Gastroesophageal sphincter (tissue), 3 donors: ENCODE results near the gene ARMC12.

Experiments used
- EP300 ChIP-seq: sonication (generic); formaldehyde crosslinking; IDR thresholded peaks from one replicate; pipeline ENCODE4 v1.6.1; 2017; ENCODE audit warnings: antibody characterized with exemption, mild to moderate bottlenecking
- POLR2A ChIP-seq, 2 donors: fragments of 450-650 bp; IDR thresholded peaks; one replicate each; pipeline ENCODE4 v1.6.1; 2017; ENCODE audit warnings: antibody characterized with exemption in 2 of 2, mild to moderate bottlenecking in 2 of 2, moderate library complexity in 1 of 2
- POLR2AphosphoS5 ChIP-seq: sonication (generic); formaldehyde crosslinking; IDR thresholded peaks from one replicate; pipeline ENCODE4 v1.6.1; 2017; ENCODE audit warnings: antibody characterized with exemption
- TF ChIP-seq, protein P1 (sequence below), 4 experiments: fragments of 200-600 bp in 2 of 4; fragments of 450-650 bp in 2 of 4; sonication (generic) in 1 of 4; IDR thresholded peaks; one replicate each; pipeline ENCODE4 v1.5.1; 2017 to 2019; ENCODE audit warnings: antibody characterized with exemption in 4 of 4, mild to moderate bottlenecking in 2 of 4, moderate library complexity in 2 of 4

DNA sequence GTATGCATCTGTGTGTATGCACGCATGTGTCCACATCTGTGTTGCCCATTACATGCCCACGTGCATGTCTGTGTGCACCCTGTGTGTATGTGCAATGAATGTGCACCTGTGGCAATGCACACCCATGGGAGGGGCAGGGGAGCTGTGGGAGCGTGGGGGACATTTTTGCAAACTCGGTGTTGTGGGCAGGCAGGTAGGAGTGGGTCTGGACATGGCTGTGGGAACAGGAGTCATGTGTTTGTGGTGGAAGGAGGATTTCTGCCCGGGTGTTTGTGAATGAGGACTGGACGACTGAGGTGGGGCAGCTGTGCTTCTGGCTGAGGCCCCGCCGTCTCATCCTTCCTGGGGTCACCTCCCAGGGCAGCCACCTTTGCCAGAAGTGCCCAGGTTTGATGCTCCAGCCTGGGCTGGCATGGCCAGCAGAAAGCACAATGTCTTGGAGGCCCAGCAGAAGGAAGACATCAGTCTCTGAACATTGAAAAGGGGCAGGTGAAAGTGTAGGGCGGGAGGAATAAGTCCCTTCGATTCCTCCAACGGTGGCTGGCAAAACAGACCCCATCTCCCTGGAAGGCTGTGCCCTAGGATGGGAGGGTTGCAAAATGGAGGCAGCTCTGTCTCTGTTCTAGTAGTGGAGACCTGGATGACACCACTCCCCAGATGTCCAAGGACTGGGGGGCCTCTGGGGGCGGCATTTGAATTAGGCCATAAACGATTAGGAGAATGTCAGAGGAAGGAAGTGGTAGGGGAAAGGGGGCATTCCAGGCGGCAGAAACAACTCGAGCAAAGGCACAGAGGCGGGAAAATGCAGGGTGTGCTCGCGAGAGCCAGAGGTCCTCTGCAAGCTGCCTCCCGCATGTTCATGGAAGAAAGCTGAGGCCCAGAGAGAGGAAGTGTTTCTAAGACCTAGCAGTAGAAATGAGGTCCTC lies 19.1 kb upstream of the ARMC12 start:
- TF ChIP-seq POLR2A (IDR thresholded peaks at IDR 0.05) (no peak), POLR2AphosphoS5 (no peak), EP300 (no peak)
- TF ChIP-seq, protein P1, sequence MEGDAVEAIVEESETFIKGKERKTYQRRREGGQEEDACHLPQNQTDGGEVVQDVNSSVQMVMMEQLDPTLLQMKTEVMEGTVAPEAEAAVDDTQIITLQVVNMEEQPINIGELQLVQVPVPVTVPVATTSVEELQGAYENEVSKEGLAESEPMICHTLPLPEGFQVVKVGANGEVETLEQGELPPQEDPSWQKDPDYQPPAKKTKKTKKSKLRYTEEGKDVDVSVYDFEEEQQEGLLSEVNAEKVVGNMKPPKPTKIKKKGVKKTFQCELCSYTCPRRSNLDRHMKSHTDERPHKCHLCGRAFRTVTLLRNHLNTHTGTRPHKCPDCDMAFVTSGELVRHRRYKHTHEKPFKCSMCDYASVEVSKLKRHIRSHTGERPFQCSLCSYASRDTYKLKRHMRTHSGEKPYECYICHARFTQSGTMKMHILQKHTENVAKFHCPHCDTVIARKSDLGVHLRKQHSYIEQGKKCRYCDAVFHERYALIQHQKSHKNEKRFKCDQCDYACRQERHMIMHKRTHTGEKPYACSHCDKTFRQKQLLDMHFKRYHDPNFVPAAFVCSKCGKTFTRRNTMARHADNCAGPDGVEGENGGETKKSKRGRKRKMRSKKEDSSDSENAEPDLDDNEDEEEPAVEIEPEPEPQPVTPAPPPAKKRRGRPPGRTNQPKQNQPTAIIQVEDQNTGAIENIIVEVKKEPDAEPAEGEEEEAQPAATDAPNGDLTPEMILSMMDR (IDR thresholded peaks at IDR 0.05): no peak
